ENCODE data around the gene TMEM200C. TPM values are rescaled to one million over a fixed set of nuclear protein-coding genes. Genes with fewer than 3 reads are reported as not detected.

Gene TMEM200C
- total and polyA plus RNA-seq, 5 experiments from 2014 or later: not detected

DNA sequence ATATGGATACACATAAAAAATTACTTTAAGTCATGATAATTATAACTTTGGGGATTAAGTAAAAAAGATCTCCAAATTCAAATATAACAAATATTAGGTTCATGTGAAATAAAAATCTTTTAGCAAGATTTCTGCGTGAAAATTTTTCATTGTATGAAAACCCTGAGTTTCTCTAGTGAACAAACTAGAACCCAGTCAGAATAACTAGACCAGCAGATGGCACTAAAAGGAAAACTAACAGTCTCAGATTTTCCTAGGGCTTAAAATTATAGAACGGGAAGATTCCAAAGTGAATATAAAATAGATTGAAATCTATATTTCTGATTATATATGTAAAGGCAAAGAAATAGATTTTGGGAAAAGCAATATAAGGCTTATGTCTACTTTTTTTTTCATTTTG lies 43.3 kb downstream of the TMEM200C start:
- DNase-seq (no peak), ATAC-seq (no peak)
- H3K4me3 Mint-ChIP-seq: no peak overlapping the region
- POLR2A ChIA-PET: no interaction called here
- no peaks in the 10 kb centered on the region for H3K4me1 Mint-ChIP-seq
- H3K27me3 Mint-ChIP-seq: peaks cover 17 to 72% (median 21%) of the 10 kb centered on the region in 5 donors
- no peak overlapping the region for H3K27ac Mint-ChIP-seq
- H3K36me3 Mint-ChIP-seq: no peaks in the 10 kb centered on the region
- no peaks in the 10 kb centered on the region for H3K9me3 Mint-ChIP-seq

DNA sequence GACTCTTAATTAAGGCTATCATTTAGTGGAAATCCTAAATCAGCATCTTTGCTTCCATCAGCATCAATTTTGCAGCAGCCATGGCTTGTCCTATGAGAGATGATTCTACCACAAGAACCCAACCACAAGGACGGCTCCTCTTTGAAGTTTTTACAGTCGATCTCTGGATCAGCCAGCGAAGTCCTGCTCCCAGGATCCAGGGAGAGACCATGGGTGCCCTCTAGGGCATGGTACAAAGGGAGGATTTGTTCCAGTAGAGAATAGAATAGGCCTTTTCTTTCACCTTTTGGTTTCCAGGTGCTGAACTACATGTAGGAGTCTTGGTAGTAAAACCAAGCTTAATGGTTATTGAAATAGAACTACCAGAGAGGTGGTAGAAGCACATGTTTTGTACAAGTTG lies 52.7 kb downstream of the TMEM200C start:
- Mint-ChIP-seq H3K36me3 (no peaks in the 10 kb centered on the region), H3K27me3 (peaks cover 4 to 32% (median 9%) of the 10 kb centered on the region in 5 donors), H3K4me1 (no peaks in the 10 kb centered on the region), H3K4me3 (no peak overlapping the region), H3K27ac (no peak overlapping the region), H3K9me3 (no peaks in the 10 kb centered on the region)
- POLR2A ChIA-PET: no interaction called here
- DNase-seq: no peak
- ATAC-seq: no peak

DNA sequence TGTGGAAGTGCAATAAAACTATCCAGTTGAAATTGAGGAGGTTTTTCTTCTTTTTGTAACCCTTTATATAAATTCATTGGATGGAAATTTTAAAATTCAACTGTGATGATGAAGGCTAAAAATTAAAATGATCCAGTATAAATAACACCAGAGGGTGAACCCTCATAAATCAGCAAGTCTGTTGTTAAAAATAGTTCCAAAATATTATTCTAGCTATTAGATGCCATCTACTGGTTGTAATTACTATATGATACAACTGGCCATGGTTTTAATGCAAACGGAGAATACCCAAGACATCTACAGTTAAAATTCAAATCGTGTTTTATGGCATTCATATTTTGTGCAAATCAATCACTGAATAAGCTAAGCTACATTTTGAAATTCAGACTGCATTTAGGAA lies 53.8 kb downstream of the TMEM200C start:
- POLR2A ChIA-PET: no interaction called here

DNA sequence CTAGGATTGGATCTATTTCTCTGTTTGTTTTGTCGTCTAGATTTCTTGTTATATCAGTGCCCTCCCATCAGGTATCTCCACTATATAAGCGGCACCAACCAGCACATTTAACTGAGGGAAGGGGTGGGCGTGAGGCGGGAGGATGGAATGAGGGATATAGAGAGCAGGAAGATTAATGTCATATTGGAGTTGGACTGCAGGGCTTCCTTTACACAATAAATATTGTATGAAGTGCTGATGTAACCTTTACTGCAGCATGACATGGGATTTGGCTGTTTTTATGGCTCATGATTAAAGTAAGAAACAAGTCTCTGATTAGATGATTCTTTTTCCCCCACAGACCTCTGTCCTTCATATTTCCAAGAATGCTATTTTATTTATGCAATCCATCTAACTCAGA lies 54.8 kb downstream of the TMEM200C start:
- ATAC-seq: no peak
- DNase-seq: no peak
- Mint-ChIP-seq H3K9me3 (no peaks in the 10 kb centered on the region), H3K27me3 (peaks cover 2 to 11% (median 6%) of the 10 kb centered on the region in 5 donors), H3K27ac (no peak overlapping the region), H3K4me1 (no peaks in the 10 kb centered on the region), H3K36me3 (no peaks in the 10 kb centered on the region), H3K4me3 (no peak overlapping the region)
- POLR2A ChIA-PET: no interaction called here

More for the DNA sequence above, 53.8 kb downstream of the TMEM200C start:
- no peak overlapping the region for H3K27ac Mint-ChIP-seq
- peaks cover 3 to 21% (median 8%) of the 10 kb centered on the region in 5 donors for H3K27me3 Mint-ChIP-seq
- DNase-seq: no peak
- ATAC-seq: no peak
- H3K4me1 Mint-ChIP-seq: no peaks in the 10 kb centered on the region
- H3K9me3 Mint-ChIP-seq: no peaks in the 10 kb centered on the region
- H3K36me3 Mint-ChIP-seq: no peaks in the 10 kb centered on the region
- H3K4me3 Mint-ChIP-seq: no peak overlapping the region

DNA sequence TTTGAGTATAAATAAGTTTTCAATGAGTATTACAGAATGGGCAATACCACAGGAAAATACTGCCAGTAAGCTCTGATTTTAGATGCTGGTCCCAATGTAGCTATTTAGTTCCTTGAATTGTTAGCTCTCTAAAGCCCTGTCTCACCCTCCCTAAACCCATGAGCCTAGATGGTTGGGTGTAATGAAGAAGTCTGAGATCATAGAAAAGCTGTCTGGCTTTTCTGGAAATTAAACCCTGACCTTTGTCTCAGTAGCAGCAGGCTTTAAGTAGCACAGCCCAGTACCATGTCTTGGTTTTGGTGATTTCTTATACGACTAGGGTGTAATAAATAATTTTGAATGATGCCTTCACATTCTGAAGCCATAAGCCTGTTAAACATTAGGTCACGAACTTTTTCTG lies 55.3 kb downstream of the TMEM200C start:
- DNase-seq (no peak), ATAC-seq (no peak)
- POLR2A ChIA-PET: no interaction called here
- H3K36me3 Mint-ChIP-seq: no peaks in the 10 kb centered on the region
- H3K27me3 Mint-ChIP-seq: peaks cover 0 to 8% (median 5%) of the 10 kb centered on the region in 5 donors
- H3K4me1 Mint-ChIP-seq: no peaks in the 10 kb centered on the region
- H3K9me3 Mint-ChIP-seq: no peaks in the 10 kb centered on the region
- H3K27ac Mint-ChIP-seq: no peak overlapping the region
- H3K4me3 Mint-ChIP-seq: no peak overlapping the region

DNA sequence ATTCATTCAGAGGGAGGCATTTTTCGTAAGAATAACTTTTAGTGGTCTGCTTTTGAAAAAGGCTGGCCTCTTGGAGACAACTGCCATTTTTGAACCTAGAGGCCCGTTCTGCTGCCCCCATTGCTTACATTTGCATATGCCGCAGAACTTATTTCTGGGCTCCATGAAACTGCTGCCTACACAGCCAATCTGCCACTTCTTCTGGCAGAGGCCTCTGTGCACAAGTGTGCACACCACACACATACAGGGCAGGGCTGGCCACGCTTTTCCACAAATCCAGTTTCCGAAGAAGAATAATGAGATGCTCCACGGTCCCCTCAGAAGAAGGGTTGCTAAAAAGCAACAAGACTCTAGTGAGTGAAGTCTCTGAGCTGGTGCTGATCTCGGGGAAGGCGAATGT lies 56.2 kb downstream of the TMEM200C start:
- H3K27me3 Mint-ChIP-seq: peaks cover 0 to 8% (median 0%) of the 10 kb centered on the region in 5 donors
- H3K36me3 Mint-ChIP-seq: no peaks in the 10 kb centered on the region
- no peak for DNase-seq
- ATAC-seq: no peak
- H3K4me3 Mint-ChIP-seq: no peak overlapping the region
- H3K27ac Mint-ChIP-seq: no peak overlapping the region
- POLR2A ChIA-PET: no interaction called here
- no peaks in the 10 kb centered on the region for H3K9me3 Mint-ChIP-seq
- H3K4me1 Mint-ChIP-seq: no peaks in the 10 kb centered on the region

Small RNAs within 50 kb of the gene (microRNA-seq; reads per million reads assigned to microRNA genes)
- not detected for gene MIR3976 (ENCODE audit: borderline microRNAs expressed)

Data from naive thymus-derived CD8-positive, alpha-beta T cell (primary cell).